ENCODE measurements around the gene DUS1L. TPM values are rescaled to one million over a fixed set of nuclear protein-coding genes. Genes with fewer than 3 reads are reported as not detected.

Gene DUS1L
- total RNA-seq, 1 experiment from 2014 or later, result 176 TPM

- TF ChIP-seq ZBTB33 (IDR thresholded peaks at IDR 0.05; ENCODE audit: extremely low read depth, insufficient replicate concordance, low read length) (no peak), SIN3A (IDR thresholded peaks at IDR 0.05; ENCODE audit: low read depth) (no peak), POLR2A (IDR thresholded peaks at IDR 0.05; ENCODE audit: borderline replicate concordance, extremely low read depth, insufficient read depth, insufficient read length) (no peak), ATF3 (IDR thresholded peaks at IDR 0.05) (no peak), MAX (IDR thresholded peaks at IDR 0.05) (no peak), RAD21 (IDR thresholded peaks at IDR 0.05; ENCODE audit: low read depth) (no peak), CTCF (IDR thresholded peaks at IDR 0.05 in 2 of 3, conservative IDR thresholded peaks at IDR 0.05 in 1 of 3; ENCODE audit: borderline replicate concordance in 1 of 3, insufficient read depth in 1 of 3, low read depth in 2 of 3, low read length in 2 of 3) (no peak), FOSL1 (IDR thresholded peaks at IDR 0.05; ENCODE audit: low read depth) (no peak)
These were observed 7.3 kb downstream of the DUS1L start (continued) for GRCh38 chr17:82058230-82058854.
